HG03095 (cell line): ENCODE measurements around the gene AREL1.

Source experiments
- ATAC-seq: cut with Tn5 transposase; IDR thresholded peaks from one replicate; pipeline ENCODE4 v1.9.1; 2021; ENCODE audit warnings: moderate library complexity; ENCODE audit not compliant: unreplicated experiment

AREL1 gene

DNA sequence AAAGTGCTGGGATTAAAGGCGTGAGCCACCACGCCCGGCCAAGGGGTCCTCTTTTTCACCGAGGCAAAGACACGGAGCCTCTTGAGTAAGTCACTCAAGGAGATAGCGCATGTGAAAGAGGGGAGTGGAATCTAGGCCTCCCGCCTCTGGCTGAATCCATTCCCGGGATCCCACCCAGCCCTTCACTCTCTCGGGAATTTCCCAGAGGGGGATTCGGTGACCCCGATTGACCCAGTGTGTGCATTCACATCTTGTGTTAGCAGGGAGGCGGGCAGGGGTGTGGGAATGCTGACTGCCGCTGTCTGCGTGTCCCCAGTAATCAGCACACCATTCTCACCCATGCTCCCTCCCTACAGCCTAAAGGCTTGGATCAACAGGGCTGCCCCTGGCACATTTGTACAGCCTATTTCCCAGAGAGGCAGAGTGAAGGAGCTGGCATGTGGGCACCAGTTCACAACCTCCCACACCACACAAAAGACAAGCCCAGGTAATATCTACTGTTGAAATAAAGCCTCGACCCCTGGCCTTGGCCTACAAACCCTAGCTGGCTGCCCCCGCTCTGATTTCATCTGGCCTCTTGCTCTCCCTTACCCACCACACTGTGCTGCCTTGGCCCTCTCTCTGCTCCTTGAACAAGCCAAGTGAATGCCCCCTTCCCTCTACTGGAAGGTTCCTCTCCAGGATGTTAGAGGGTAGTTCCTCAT is 99.5 kb downstream of the AREL1 start:
- no peak for ATAC-seq

DNA sequence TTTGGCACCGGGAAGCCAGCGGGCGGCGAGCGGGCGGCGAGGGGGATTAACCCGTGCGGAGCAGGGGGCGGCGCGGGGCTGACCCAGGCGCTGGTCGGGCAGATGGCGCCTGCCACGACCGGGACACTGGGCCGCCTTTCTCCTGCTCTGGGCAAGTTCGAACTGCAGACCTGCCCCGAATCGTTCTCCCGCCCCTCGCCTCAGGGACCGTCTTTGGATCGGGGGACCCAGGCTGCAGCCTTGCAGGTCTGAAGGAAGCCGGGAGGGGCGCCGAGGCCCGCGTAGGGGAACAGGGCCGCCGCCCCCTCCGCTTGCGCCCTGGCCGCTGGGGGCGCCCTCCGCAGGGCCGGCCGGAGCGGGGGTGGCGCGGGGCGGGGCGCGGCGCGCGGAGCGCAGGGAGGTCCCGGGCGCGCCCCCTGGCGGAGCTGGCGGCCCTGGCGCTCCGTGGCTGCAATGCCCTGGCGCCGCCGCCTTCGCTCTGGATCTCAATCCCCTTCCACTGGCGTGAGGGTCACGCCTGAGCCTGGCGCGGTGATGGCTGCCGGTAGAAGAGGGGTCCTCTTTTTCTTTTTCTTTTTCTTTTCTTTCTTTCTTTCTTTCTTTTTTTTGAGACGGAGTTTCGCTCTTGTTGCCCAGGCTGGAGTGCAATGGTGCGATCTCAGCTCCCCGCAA is 100.4 kb downstream of the AREL1 start:
- no peak for ATAC-seq

- no peak for ATAC-seq
Measured at GRCh38 chr14:74611650-74612349, 101.1 kb downstream of the AREL1 start, which contains the start of gene LTBP2. TSS of gene LTBP2 (minus strand) at chr14:74612237. CDS start at chr14:74611944, 293 bp downstream.
